HCEC 1CT (cell line): ENCODE data around the gene LPAR5.
"Not testable (repeated sequence)": the region's sequence is repeated elsewhere in the genome, so short reads cannot be mapped to it uniquely, and the experiment has no call there.

ENCODE experiments used
- DNase-seq: peaks from one replicate; pipeline ENCODE4 v3.0.0-alpha.2; 2017

Gene LPAR5

DNA sequence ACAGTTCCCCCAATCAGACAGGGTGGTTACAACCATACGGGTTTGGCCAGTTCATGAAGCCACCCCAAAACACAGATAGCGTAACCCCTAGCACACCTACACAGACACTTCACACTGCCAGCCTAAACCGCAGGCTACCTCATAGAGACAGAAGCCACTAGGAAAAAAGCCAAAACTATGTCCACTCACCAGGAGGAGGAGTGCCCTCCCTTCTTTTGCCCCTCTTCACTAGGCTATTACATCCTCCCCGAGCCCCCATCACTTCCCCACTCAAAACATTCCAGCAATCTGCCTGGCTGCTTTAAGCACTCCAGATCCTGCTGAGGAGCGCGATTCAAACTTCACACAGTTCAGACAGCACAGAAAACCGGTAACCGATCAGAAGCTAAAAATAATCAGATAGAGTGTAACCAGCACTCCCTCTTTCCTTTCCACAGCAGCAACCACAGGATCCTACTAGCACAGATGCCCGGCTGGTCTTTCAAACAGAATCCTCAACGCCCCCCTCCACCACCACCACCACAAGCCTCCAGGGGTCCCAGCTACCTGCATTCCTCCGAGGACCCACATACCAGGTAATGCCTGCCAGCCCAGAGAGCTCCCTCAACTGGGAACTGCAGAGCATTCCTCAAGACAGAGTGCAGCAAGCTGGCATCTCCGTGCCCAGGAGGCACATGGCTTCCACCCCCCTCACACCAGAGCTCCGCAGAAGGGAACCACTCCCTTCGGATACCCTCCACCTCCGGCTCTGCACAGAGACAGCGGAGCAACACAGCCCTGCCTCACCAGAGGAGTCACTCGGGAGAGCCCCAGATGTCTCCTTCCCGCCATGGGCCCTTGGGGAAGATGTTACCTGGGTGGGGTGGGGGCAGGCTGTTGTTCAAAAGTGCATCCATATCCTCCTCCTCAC is 30.1 kb downstream of the LPAR5 start:
- no peak for DNase-seq

GRCh38 chr12:6604259-6605029 is 31.3 kb downstream of the LPAR5 start:
- DNase-seq: peak; percentile 25

DNA sequence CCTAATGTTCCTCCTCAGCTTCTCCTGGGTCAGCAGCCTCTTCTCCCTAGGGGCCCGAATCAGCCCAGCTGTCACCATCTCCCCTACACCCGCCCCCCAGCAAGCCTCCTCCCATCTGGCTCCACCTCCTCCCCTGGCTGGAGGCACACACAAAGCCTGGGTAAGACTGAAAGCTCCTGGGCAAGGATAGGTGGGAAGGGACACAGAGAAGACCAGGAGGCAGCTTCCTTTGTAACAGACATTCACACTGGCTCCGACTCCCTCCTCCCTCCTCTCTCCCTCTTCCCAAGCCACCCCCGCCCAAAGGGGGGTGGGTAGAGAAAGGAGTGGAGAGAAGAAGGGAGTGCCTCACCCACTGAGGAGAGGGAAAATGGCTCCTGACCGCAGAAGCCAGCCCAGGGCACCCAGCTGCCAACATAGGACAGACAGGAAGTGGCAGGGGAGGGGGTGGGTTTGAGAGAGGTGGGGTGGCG is 32.6 kb downstream of the LPAR5 start:
- no peak for DNase-seq

DNA sequence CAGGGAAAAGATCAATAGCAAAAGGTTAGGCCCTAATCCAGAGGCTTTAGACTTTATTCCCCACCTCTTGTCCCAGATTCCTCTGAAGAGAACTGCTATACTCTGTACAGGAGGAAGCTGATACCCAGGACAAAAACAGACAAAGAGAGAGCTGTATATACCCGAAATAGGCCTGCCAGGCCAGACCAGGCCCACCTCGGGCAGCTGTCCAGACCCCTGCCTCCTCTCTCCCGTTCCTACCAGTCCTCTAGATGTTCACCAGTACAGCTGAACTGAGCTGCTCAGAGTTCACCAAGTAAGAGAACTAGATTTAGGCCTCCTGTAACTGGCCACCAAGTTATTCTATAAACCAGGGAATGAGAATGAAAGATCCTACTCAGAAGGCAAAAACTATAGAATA is 33.2 kb downstream of the LPAR5 start:
- no peak for DNase-seq

DNA sequence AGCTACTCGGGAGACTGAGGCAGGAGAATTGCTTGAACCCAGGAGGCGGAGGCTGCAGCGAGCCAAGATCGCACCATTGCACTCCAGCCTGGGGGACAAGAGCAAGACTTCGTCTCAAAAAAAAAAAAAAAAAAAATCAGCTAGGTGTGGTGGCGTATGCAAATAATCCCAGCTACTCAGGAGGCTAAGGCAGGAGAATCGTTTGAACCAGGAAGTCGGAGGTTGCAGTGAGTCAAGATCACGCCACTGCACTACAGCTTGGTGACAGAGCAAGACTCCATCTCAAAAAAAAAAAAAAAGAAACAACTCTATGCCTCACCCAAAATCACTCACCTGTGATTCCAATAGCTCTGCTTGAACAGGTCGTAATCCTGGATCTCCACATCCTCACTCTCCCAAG is 40.1 kb downstream of the LPAR5 start:
- not testable (repeated sequence) for DNase-seq

- no peak for DNase-seq
Measured at GRCh38 chr12:6592087-6592486, 43.7 kb downstream of the LPAR5 start.

DNA sequence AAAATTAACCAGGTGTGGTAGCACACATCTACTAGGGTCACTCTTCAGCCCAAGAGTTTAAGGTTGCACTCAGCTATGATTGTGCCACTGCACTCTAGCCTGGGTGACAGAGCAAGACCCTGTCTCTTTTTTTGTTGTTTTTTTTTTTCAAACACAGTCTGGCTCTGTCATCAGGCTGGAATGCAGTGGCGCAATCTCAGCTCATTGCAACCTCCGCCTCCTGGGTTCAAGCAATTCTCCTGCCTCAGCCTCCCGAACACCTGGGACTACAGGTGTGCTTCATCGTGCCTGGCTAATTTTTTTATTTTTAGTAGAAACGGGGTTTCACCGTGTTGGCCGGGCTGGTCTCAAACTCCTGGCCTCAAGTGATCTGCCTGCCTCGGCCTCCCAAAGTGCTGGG is 49.2 kb downstream of the LPAR5 start:
- DNase-seq: not testable (repeated sequence)

GRCh38 chr12:6584293-6584692 is 51.5 kb downstream of the LPAR5 start:
- no peak for DNase-seq

DNA sequence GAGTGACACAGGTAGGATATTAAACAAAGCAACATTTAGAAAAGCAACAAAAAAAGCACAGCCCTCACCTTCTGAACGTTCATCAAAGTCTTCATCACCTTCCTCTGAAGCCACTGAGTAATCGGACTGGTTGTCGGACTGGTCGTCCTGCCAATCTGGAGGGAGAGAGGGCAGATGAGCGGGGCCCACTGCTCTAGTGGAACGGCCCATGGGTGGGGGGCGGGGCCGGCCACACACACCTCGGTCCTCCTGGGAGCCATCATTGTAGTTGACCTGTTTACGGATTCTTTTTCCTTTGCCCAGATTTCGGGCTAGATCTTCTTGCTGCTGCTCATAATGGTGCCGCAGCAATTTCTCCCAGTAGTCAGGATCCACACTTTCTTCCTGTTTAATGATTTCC is 52.8 kb downstream of the LPAR5 start:
- no peak for DNase-seq

- DNase-seq: no peak
Measured at GRCh38 chr12:6582196-6582595, 53.6 kb downstream of the LPAR5 start.

- no peak for DNase-seq
Measured at GRCh38 chr12:6575648-6576047, 60.1 kb downstream of the LPAR5 start.

DNA sequence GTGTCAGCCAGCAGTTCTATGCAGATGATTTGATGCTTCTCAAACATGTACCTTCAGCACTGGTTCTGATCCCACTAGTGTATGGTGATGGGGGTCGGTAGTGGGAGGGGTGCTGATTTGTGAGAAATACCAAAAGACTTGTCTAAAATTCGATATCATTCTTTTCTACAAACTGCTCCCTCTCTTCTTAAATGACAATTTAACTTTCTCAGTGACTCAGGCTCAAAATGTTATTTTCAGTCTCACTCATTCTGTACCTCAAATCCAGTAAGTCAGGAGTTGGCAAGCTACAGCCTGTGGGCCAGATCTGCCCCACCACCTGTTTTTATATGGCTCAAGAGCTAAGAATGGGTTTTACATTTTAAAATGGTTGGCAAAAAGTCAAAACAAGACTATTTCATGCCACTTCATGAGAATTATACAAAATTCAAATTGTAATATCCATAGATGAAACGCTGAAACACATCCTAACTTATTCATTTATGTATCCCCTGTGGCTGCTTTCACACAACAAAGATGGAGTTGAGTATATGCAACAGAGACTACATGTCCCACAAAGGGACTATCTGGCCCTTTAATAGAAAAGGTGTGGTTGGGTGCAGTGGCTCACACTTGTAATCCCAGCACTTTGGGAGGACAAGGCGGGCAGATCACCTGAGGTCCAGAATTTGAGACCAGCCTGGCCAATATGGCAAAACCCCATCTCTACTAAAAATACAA is 61.0 kb downstream of the LPAR5 start:
- DNase-seq: no peak

DNA sequence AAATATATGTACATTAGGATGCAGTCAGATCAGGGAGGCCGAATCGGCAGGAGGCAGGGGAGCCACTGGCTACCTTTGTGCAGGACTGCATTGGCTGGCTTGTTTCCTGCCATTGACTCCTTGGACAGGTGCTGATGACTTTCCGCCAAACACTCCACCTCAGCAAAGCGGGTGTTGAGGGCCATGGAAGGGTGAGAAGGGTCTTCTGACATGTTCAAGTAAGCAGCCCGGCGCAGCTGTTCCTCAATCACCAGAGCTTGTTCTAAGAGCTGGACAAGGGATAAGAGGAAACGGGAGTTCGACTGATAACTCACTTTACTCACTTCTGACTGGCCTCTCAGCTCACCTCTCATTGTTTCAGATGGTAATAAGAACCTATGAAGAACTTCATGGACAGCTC is 62.8 kb downstream of the LPAR5 start:
- no peak for DNase-seq

DNA sequence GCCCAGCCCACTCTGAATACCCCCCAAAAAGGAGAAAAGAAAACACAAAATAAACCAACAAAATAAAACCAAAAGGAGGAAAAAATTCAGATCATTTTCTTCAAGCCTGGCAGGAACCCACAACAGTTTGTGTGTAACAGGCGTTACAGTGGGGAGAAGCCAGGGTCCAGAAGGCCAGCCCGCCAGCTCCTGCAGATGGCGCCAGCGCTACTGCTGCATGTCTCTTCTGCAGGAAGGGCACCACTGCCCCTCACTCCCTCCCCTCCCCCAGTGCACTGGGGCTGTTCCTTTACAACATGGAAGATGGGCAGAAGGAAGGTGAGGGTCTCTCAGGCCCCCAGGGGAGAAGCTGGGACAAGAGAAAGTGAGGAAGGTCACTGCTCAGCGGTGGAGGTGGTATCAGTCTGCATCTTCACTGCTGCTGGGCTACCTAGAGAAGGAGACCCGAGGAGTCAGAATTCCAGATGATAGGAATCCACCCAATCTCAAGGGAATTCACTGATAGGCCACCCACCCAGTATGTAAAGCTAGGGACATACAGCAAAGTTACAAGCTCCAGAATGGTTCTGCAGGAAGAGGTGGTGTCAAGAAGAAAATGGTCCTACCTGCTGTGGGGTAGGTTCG is 65.4 kb downstream of the LPAR5 start:
- DNase-seq: no peak

GRCh38 chr12:6569786-6570185 is 66.0 kb downstream of the LPAR5 start:
- DNase-seq: no peak

GRCh38 chr12:6569312-6569711 is 66.4 kb downstream of the LPAR5 start:
- no peak for DNase-seq
